Activated naive CD8-positive, alpha-beta T cell treated with anti-CD3 and anti-CD28 coated beads for 36 hours (primary cell): ENCODE data around the gene SLC7A10. TPM values are rescaled to one million over a fixed set of nuclear protein-coding genes. Genes with fewer than 3 reads are reported as not detected.
"Not testable (repeated sequence)": the region's sequence is repeated elsewhere in the genome, so short reads cannot be mapped to it uniquely, and the experiment has no call there.

Experiments
- DNase-seq: peaks from one replicate; pipeline ENCODE4 v3.0.0; 2021
- H3K27ac Mint-ChIP-seq: one replicate; pipeline ENCODE4 v1.8.0; 2022; ENCODE audit warnings: mild to moderate bottlenecking, moderate library complexity, mixed read lengths
- H3K27me3 Mint-ChIP-seq: one replicate; pipeline ENCODE4 v1.8.0; 2022; ENCODE audit warnings: mild to moderate bottlenecking, mixed read lengths
- H3K36me3 Mint-ChIP-seq: one replicate; pipeline ENCODE4 v1.8.0; 2021; ENCODE audit warnings: mild to moderate bottlenecking, mixed read lengths
- H3K4me1 Mint-ChIP-seq: one replicate; pipeline ENCODE4 v1.8.0; 2021; ENCODE audit warnings: mixed read lengths
- H3K4me3 Mint-ChIP-seq: one replicate; pipeline ENCODE4 v1.8.0; 2022; ENCODE audit warnings: mild to moderate bottlenecking, moderate library complexity, mixed read lengths
- H3K9me3 Mint-ChIP-seq: one replicate; pipeline ENCODE4 v1.8.0; 2022; ENCODE audit warnings: mixed read lengths
- total RNA-seq, 2 experiments: library from RNA; stranded (reverse); gene quantifications; one replicate each; pipeline ENCODE4 v1.2.3, GENCODE V29; 2021

Gene SLC7A10
- total RNA-seq, 2 experiments from 2014 or later, result not detected

DNA sequence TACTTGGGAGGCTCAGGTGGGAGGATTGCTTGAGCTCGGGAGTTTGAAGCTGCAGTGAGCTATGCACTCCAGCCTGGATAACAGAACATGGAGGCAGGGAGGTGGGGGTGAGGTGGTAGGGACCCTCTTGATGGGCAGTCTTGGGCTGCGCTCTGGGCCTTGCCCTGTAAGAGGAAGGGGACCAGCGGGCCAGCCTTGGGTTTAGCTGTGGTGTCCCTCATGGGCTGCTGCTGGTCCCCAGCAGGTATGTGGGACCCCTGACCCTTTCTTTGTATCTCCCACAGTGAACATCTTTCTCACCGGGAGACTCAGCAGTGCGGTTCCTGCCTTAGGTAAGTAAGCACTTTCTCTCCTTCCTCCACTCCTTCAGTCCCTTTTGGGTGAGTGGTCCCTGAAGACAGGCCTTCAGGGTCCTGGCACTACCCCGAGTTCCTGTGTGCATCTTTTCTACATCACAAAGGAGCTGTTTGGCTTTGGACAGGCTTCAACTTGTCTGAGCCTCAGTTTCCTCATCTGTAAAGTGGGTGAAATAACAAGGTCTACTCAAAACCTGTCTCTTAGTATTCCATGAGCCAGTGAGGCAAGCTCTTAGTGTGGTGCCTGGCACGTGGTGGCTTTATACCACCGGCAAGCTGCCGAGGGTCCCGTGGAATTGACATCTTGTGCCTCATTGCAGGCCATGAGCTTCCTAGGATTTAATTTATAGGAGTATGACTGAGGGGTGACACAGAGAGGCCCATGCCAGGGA lies 29.0 kb downstream of the SLC7A10 start:
- DNase-seq, result no peak
- H3K27me3 Mint-ChIP-seq, result peaks cover 35% of the 10 kb centered on the region
- H3K9me3 Mint-ChIP-seq, result no peaks in the 10 kb centered on the region
- H3K4me1 Mint-ChIP-seq, result peaks cover 1% of the 10 kb centered on the region
- H3K36me3 Mint-ChIP-seq, result no peaks in the 10 kb centered on the region
- H3K4me3 Mint-ChIP-seq, result no peak overlapping the region
- H3K27ac Mint-ChIP-seq, result no peak overlapping the region

- Mint-ChIP-seq H3K27me3 (peaks cover 39% of the 10 kb centered on the region), H3K9me3 (no peaks in the 10 kb centered on the region), H3K36me3 (no peaks in the 10 kb centered on the region), H3K27ac (no peak overlapping the region), H3K4me1 (peaks cover 1% of the 10 kb centered on the region), H3K4me3 (no peak overlapping the region)
- DNase-seq, result no peak
Observed at GRCh38 chr19:33195645-33196347, 29.9 kb downstream of the SLC7A10 start.

DNA sequence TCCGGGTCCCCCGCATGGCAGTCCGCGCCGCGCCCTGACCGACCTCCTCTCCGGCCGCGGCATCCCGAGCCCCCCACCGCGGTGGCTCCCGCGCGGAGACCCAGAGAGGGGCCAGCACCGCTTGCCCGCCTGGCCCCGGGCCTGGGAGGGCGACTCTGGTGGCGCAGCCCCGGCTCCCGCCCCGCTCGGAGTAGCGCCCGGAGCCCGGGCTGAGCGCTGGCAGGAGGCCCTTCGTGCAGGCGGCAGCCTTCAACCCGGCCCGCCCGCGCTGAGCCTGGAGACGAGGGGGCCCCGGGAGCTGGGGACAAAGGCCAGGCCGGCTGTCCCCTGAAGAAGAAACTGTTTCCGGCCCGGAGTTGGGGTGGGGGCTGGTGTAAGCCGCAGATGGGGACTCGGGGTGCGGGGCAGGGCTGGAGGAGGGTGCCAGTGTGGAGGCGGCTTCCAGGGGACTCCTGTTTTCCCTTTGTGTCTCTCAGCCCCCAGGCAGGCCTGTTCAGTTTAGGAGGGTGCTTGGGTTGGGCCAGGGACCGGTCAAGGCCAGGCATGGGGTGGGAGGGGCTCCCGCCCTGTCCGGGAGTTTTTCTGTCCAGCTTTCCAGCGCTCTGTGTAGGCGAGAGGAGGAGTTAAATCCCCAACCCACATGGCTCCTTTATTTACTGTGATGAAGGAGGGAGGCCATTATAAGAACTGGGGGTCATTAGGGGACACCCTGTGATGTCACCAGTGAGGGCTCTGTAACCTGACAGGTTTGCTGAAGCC lies 30.6 kb downstream of the SLC7A10 start:
- peak; percentile 21 for DNase-seq
- Mint-ChIP-seq H3K27me3 (peaks cover 39% of the 10 kb centered on the region), H3K36me3 (no peaks in the 10 kb centered on the region), H3K27ac (no peak overlapping the region), H3K9me3 (no peaks in the 10 kb centered on the region), H3K4me3 (peak overlapping the region; percentile 7), H3K4me1 (peaks cover 1% of the 10 kb centered on the region)

DNA sequence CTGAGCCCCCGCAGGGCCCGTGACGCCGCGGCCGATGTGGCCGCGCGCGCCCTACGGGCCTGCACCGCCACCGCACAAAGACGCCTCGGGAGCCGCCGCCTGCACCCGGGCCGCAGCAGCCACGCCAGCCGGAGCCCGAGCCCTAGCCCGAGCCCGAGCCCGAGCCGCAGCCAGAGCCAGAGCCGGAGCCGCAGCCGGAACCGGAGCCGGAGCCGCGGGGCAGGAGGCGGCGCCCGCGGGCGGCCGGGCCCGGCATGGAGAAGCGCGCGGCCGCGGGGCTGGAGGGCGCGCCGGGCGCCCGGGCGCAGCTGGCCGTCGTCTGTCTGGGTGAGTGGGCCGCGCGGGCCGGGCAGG lies 31.1 kb downstream of the SLC7A10 start:
- Mint-ChIP-seq H3K36me3 (no peaks in the 10 kb centered on the region), H3K9me3 (no peaks in the 10 kb centered on the region)
- DNase-seq, result no peak

DNA sequence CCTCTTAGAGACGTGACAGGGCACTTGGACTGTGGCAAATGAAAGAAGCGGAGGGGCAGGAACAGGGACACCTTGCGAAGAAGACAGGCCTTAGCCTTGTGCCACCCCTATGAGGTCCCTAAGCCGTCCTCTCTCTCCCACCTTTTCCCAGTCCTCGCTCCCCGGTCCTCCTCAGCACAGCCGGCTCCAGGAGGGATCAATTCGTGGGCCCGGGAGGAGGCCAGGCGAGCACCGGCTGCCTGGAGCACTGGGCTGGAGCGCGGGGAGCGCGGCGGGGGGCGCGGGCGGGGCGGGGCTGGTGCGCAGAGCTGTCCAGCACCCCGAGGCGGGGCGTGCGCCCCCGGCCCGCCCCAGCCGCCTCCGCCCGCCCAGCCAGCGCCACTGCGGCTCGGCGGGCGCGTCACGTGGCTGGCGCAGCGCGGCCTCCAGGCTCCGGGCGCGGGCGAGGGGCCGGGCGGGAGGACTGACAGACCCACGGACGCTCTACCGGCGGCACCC lies 31.7 kb downstream of the SLC7A10 start, which contains the start of gene LRP3:
TSS of gene LRP3 (plus strand) at position 466 of the 498 bp plus-strand sequence. CDS start 456 bp downstream, outside the sequence.
- H3K4me3 Mint-ChIP-seq, result peak within 1 kb of the TSS; percentile 40
- H3K27ac Mint-ChIP-seq, result no peak within 1 kb of the TSS
- H3K27me3 Mint-ChIP-seq, result peaks cover 44% of the 10 kb centered on the region
- H3K4me1 Mint-ChIP-seq, result no peaks in the 10 kb centered on the region
- no peaks in the 10 kb centered on the region for H3K9me3 Mint-ChIP-seq
- H3K36me3 Mint-ChIP-seq, result no peaks in the 10 kb centered on the region
- no peak for DNase-seq

More for the DNA sequence above, 31.1 kb downstream of the SLC7A10 start:
- no peak overlapping the region for H3K27ac Mint-ChIP-seq
- no peaks in the 10 kb centered on the region for H3K4me1 Mint-ChIP-seq
- H3K4me3 Mint-ChIP-seq, result no peak overlapping the region
- H3K27me3 Mint-ChIP-seq, result peaks cover 43% of the 10 kb centered on the region

DNA sequence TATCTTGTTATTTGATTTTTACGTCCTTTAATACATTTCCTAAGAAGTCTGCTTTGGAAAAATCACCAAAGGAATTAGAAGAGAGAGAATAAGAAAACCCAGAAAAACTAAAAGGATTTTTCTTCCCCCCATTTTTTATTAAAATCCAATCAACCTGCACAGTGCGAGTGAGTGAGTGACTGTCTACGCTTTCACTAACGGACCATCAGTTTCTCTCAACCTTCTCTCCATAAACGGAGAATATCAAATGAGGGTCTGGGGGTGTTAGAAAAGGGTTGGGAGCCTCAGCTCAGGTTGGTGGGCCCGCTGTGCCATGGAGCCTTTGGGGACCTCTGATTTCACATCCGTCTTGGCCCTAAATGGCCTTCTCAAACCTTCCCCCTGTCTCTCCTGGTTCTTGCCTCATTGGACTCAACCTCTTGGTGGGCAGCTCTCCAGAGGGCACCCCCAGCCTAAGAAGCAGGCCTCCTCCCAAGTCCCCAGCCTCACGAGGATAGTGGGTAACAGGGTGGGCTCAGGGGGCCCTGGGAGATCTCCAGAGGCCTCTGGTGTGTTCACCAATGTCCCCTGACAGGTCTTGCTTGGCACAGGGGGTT lies 32.3 kb downstream of the SLC7A10 start:
- Mint-ChIP-seq H3K27me3 (peaks cover 44% of the 10 kb centered on the region), H3K27ac (no peak overlapping the region), H3K4me3 (peak overlapping the region; percentile 40), H3K4me1 (no peaks in the 10 kb centered on the region), H3K36me3 (no peaks in the 10 kb centered on the region), H3K9me3 (no peaks in the 10 kb centered on the region)
- no peak for DNase-seq

DNA sequence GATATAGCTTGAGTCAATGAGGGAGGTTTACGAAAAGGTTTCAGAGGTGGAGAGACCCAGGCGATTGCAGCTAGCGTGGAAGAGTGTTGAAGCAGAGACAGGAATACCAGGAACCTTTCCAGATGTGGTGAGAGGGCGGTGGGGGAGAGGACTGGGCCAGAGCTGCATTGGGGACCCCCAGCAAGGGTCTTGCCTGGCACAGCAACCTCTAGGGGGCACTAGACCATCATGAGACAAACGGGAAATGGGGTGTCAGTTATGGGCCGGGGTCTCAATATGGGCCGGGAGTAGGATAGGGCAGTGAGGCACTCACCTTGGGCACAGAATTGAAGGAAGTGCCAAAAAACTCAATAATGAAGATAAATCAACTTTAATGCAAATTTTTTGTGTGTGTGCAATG lies 33.6 kb downstream of the SLC7A10 start:
- DNase-seq, result no peak
- Mint-ChIP-seq H3K4me3 (no peak overlapping the region), H3K36me3 (no peaks in the 10 kb centered on the region), H3K9me3 (no peaks in the 10 kb centered on the region), H3K27me3 (peaks cover 44% of the 10 kb centered on the region), H3K27ac (no peak overlapping the region), H3K4me1 (no peaks in the 10 kb centered on the region)

GRCh38 chr19:33191501-33191900 lies 34.1 kb downstream of the SLC7A10 start:
- H3K27ac Mint-ChIP-seq, result no peak overlapping the region
- peaks cover 40% of the 10 kb centered on the region for H3K27me3 Mint-ChIP-seq
- DNase-seq, result no peak
- H3K4me1 Mint-ChIP-seq, result no peaks in the 10 kb centered on the region
- no peak overlapping the region for H3K4me3 Mint-ChIP-seq
- no peaks in the 10 kb centered on the region for H3K36me3 Mint-ChIP-seq
- H3K9me3 Mint-ChIP-seq, result no peaks in the 10 kb centered on the region

GRCh38 chr19:33191092-33191491 lies 34.6 kb downstream of the SLC7A10 start:
- not testable (repeated sequence) for H3K4me1 Mint-ChIP-seq, DNase-seq, H3K36me3 Mint-ChIP-seq, H3K27ac Mint-ChIP-seq, H3K4me3 Mint-ChIP-seq, H3K9me3 Mint-ChIP-seq
- peaks cover 39% of the 10 kb centered on the region for H3K27me3 Mint-ChIP-seq

GRCh38 chr19:33189453-33189852 lies 36.2 kb downstream of the SLC7A10 start:
- no peak overlapping the region for H3K27ac Mint-ChIP-seq
- H3K36me3 Mint-ChIP-seq, result no peaks in the 10 kb centered on the region
- H3K4me1 Mint-ChIP-seq, result peaks cover 3% of the 10 kb centered on the region
- H3K4me3 Mint-ChIP-seq, result no peak overlapping the region
- H3K27me3 Mint-ChIP-seq, result peaks cover 31% of the 10 kb centered on the region
- DNase-seq, result no peak
- H3K9me3 Mint-ChIP-seq, result no peaks in the 10 kb centered on the region

DNA sequence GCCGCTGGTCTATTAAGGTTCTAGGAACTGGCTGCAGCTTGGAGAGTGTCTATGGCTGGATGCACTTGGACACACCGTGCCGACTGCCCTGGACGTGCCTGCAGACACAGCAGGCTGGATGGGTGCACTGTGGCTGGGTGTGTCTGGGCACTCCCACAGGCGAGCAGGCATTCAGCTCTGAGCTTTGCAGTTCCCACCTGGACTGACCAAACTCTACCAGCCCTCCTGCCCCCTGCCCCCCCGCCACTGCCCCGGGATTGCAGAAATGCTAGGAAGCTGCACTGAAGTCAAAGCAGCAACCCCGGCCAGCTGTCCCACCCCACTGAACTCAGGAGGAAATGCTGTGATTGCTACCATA lies 38.5 kb downstream of the SLC7A10 start:
- Mint-ChIP-seq H3K4me3 (no peak overlapping the region), H3K27ac (no peak overlapping the region), H3K9me3 (no peaks in the 10 kb centered on the region), H3K4me1 (peaks cover 3% of the 10 kb centered on the region), H3K36me3 (no peaks in the 10 kb centered on the region), H3K27me3 (peaks cover 14% of the 10 kb centered on the region)
- DNase-seq, result no peak

GRCh38 chr19:33186431-33187182 lies 39.0 kb downstream of the SLC7A10 start:
- H3K27me3 Mint-ChIP-seq, result peaks cover 9% of the 10 kb centered on the region
- H3K9me3 Mint-ChIP-seq, result no peaks in the 10 kb centered on the region
- H3K36me3 Mint-ChIP-seq, result no peaks in the 10 kb centered on the region
- no peak overlapping the region for H3K4me3 Mint-ChIP-seq
- H3K27ac Mint-ChIP-seq, result no peak overlapping the region
- no peak for DNase-seq
- peaks cover 3% of the 10 kb centered on the region for H3K4me1 Mint-ChIP-seq

DNA sequence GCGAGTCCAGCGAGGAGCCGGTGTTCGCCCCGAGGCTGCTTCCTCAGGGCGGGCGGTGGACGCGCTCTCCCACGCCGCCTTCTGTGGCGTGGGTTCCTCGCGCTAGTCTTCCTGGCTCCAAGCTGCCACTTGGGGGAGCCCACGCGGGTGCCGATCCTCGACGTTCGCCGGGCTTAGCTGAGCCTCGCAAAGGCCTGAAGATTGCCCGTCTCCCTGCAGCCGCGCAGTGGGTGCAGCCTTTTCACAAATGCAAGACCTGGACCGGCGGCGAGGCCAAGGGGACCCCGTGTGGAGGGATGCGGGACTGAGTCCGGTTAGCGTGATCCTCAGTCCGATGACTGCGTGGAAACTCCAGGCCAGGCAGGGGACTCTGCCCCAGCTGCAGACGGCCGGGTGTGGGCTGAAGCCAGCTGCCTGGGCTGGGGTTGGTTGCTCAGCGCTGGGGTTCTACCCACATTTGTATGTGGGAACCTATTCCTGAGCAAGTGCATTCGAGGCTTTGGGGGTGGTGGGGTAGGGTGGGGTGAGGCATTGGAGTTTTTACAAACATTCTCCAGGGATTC lies 48.2 kb downstream of the SLC7A10 start:
- peak overlapping the region; percentile 94 for H3K27ac Mint-ChIP-seq
- peaks cover 2% of the 10 kb centered on the region for H3K9me3 Mint-ChIP-seq
- H3K36me3 Mint-ChIP-seq, result peaks cover 5% of the 10 kb centered on the region
- peaks cover 8% of the 10 kb centered on the region for H3K27me3 Mint-ChIP-seq
- DNase-seq, result no peak
- H3K4me1 Mint-ChIP-seq, result peaks cover 33% of the 10 kb centered on the region
- H3K4me3 Mint-ChIP-seq, result peak overlapping the region; percentile 97
